Adrenal gland (tissue), 12 donors: ENCODE data around the gene TFDP1. TPM values are rescaled to one million over a fixed set of nuclear protein-coding genes. Genes with fewer than 3 reads are reported as not detected.

Source experiments
- DNase-seq, 7 donors: peaks; one replicate each; pipeline ENCODE4 v3.0.0-alpha.2; 2019 to 2020
- H3K27ac ChIP-seq, 5 donors: fragments of 200-600 bp; sonication (generic) in 4 of 5; 1 replicate in 3 of 5; 2 replicates in 2 of 5; pipeline versions ENCODE4 v1.5.1 to v1.8.0; 2016 to 2020; ENCODE audit warnings: mild to moderate bottlenecking in 1 of 5
- H3K27me3 ChIP-seq: fragments of 200-600 bp; 2 replicates; pipeline ENCODE4 v1.8.0; 2021
- H3K36me3 ChIP-seq, 2 donors: fragments of 200-600 bp; replicated peaks in 1 of 2; 1 replicate in 1 of 2; 2 replicates in 1 of 2; pipeline versions ENCODE4 v1.5.1 to v1.8.0; 2018 to 2022
- H3K4me1 ChIP-seq, 2 donors: fragments of 200-600 bp; replicated peaks in 1 of 2; 1 replicate in 1 of 2; 2 replicates in 1 of 2; pipeline versions ENCODE4 v1.5.1 to v1.8.0; 2018 to 2021
- H3K4me3 ChIP-seq, 4 donors: fragments of 200-600 bp; sonication (generic) in 3 of 4; one replicate each; pipeline ENCODE4 v1.5.1; 2016 to 2018
- H3K9me3 ChIP-seq, 3 donors: fragments of 200-600 bp; sonication (generic) in 1 of 3; replicated peaks in 1 of 3; 1 replicate in 2 of 3; 2 replicates in 1 of 3; pipeline versions ENCODE4 v1.5.1 to v1.8.0; 2016 to 2021
- CTCF ChIP-seq, 6 experiments: fragments of 450-650 bp in 4 of 6; fragments of 200-600 bp in 2 of 6; sonication (generic) in 1 of 6; IDR thresholded peaks; 1 replicate in 5 of 6; 2 replicates in 1 of 6; pipeline versions ENCODE4 v1.5.1 to v1.8.0; 2016 to 2021; ENCODE audit warnings: antibody characterized with exemption in 6 of 6, mild to moderate bottlenecking in 2 of 6, moderate library complexity in 1 of 6
- POLR2A ChIP-seq, 2 donors: fragments of 450-650 bp; IDR thresholded peaks; one replicate each; pipeline ENCODE4 v1.6.1; 2017; ENCODE audit warnings: antibody characterized with exemption in 2 of 2, mild to moderate bottlenecking in 2 of 2, moderate library complexity in 1 of 2
- WGBS, 4 donors: extraction: QIAGEN DNeasy Blood & Tissue Kit in 2 of 4; methylation state at CpG; one replicate each; pipeline versions ENCODE4 v1.1.5 to v1.1.7; 2013 to 2017; 5-methylcytosine and 5-hydroxymethylcytosine counted together
- intact Hi-C, 2 donors: fragments of 100-400 bp; cut with DNase I; formaldehyde crosslinking; loops; one replicate each; pipeline versions ENCODE4 v1.14.1 to v1.15.0; 2022 to 2023
- polyA plus RNA-seq, 3 donors: library from polyadenylated mRNA; stranded (reverse); fragments of 200-250 nt in 2 of 3; fragments of 350-450 nt in 1 of 3; fragmentation: Illumina TruSeq in 1 of 3; extraction: RNeasy Lipid Tissue Mini Kit (QIAGEN cat#74804) in 1 of 3; gene quantifications; one replicate each; pipeline ENCODE4 v1.2.3, GENCODE V29; 2013 to 2014
- total RNA-seq, 9 donors: library from RNA; depleted of rRNA in 4 of 9; stranded (reverse); fragments of >200 nt in 4 of 9; fragments of 120-200 nt in 1 of 9; fragmentation: NEBNext Ultra II Directional in 1 of 9; extraction: Animal tissue kit (Norgen Biotek cat#: 25700) in 1 of 9; gene quantifications; one replicate each; pipeline versions ENCODE4 v1.1.0 to v1.2.4, GENCODE V29; 2013 to 2023
- donor health status: healthy with polysubstance abuse.
- donor health status: Bipolar disorder and iron deficiency.
- donor health status: DM: yes; HTN: yes; CAD: no.
- donor health status: DM: no; HTN: no; CAD: no.
- donor health status: DM: no; HTN: no; CAD: no.
- donor health status: DM: yes; HTN: yes; CAD: no.

Gene TFDP1
- total and polyA plus RNA-seq, 12 donors: 16.5 to 50.0 (median 35.5) TPM

DNA sequence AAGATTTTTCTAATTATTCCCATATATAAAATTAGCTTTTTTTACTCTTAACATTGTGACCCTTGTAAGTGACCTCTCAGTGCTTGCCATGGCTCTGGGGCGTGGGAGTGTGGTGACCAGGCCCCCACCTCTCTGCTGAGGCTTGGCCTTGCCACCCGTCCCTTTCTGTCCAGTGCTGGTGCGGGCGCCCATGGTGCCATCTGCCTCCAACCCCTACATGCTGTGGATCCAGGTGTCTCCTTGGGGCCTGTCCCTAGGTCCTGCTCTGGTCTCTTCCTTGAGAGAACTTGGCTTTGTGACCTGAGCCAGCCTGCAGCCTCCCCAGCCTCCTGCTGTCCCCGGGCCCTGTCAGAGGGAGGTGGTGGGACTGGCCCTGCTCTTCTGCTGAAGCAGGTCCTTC lies 27.4 kb downstream of the TFDP1 start:
- intact Hi-C loops: no loop called here
- Histone ChIP-seq H3K4me1 (no peaks in the 10 kb centered on the region), H3K27ac (no peak overlapping the region), H3K4me3 (no peak overlapping the region), H3K27me3 (no peaks in the 10 kb centered on the region), H3K9me3 (no peaks in the 10 kb centered on the region), H3K36me3 (peaks cover 0 to 10% of the 10 kb centered on the region in 2 donors)
- TF ChIP-seq CTCF (IDR thresholded peaks at IDR 0.05): no peak
- no peak for TF ChIP-seq POLR2A (IDR thresholded peaks at IDR 0.05)
- DNase-seq: no peak
- WGBS, 4 donors: 84 to 96% (median 93%) methylated on average over 3 to 5 of the region's 5 CpGs

GRCh38 chr13:113612607-113613006 lies 28.1 kb downstream of the TFDP1 start:
- no peak for DNase-seq
- intact Hi-C loops: no loop called here
- 92 to 96% (median 94%) methylated on average over 10 of the region's 10 CpGs for WGBS, 4 donors

GRCh38 chr13:113613789-113614379 lies 29.3 kb downstream of the TFDP1 start:
- Histone ChIP-seq H3K36me3 (peaks cover 0 to 10% of the 10 kb centered on the region in 2 donors), H3K4me3 (no peak overlapping the region), H3K4me1 (no peaks in the 10 kb centered on the region), H3K27me3 (no peaks in the 10 kb centered on the region), H3K27ac (no peak overlapping the region), H3K9me3 (no peaks in the 10 kb centered on the region)
- intact Hi-C loops: no loop called here
- 90 to 97% (median 96%) methylated on average over 16 of the region's 16 CpGs for WGBS, 4 donors
- DNase-seq: no peak
- no peak for TF ChIP-seq POLR2A (IDR thresholded peaks at IDR 0.05)
- no peak for TF ChIP-seq CTCF (IDR thresholded peaks at IDR 0.05)

More at GRCh38 chr13:113612607-113613006, 28.1 kb downstream of the TFDP1 start:
- H3K4me1 ChIP-seq: no peaks in the 10 kb centered on the region
- no peaks in the 10 kb centered on the region for H3K27me3 ChIP-seq
- no peak overlapping the region for H3K4me3 ChIP-seq
- no peak overlapping the region for H3K27ac ChIP-seq
- no peak for TF ChIP-seq CTCF (IDR thresholded peaks at IDR 0.05)
- no peak for TF ChIP-seq POLR2A (IDR thresholded peaks at IDR 0.05)
- H3K36me3 ChIP-seq: peaks cover 0 to 10% of the 10 kb centered on the region in 2 donors
- no peaks in the 10 kb centered on the region for H3K9me3 ChIP-seq

DNA sequence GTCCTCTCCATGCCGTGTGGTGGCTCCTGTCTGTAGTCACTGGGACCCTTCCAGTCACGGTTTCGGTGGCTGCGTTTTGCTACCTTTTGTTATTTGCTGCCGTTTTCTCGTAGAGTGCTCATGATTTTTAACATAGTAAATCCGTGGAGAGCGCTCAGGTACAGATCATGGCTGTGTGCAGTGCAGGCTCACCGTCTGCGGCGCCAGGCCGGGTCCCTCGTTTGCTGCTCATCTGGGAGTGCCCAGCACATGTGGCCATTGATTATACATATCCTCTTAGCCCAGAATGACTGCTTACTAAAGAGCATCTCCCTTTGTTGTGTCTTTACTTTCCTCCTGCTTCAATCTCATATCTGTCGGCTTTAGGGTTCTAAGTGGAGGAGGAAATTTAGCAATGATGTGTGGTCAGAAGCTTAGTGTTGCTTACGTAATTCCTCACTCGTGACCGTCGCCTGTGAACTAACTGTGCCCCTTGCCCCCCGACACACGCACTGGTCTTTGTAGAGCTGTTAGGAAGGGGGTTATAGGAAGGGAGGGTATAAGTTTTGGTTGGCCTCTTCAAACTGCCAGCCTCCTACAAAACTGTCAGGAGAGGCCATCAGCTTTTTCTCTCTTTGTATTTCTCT lies 31.8 kb downstream of the TFDP1 start:
- intact Hi-C loops: no loop called here
- Histone ChIP-seq H3K4me1 (no peaks in the 10 kb centered on the region), H3K9me3 (no peaks in the 10 kb centered on the region), H3K27ac (no peak overlapping the region), H3K4me3 (no peak overlapping the region), H3K36me3 (peaks cover 0 to 7% of the 10 kb centered on the region in 2 donors), H3K27me3 (no peaks in the 10 kb centered on the region)
- TF ChIP-seq CTCF (IDR thresholded peaks at IDR 0.05) (no peak), POLR2A (IDR thresholded peaks at IDR 0.05) (no peak)
- DNase-seq: peak in 1 of 7 donors; percentile 35
- whole genome bisulfite sequencing, 4 donors: 84 to 86% (median 85%) methylated on average over 20 of the region's 20 CpGs
